GM12873 (cell line): ENCODE data around the gene EEIG1.

Experiments used
- CTCF ChIP-seq: IDR thresholded peaks from 2 replicates; pipeline ENCODE4 v1.5.1; 2012; ENCODE audit warnings: low read depth, mild to moderate bottlenecking, moderate library complexity, low read length, control low read depth; ENCODE audit not compliant: insufficient read depth; ENCODE audit errors: missing control alignments

EEIG1 gene

GRCh38 chr9:127983847-127984289 is 3.1 kb upstream of the EEIG1 start:
- TF ChIP-seq CTCF = no peak

DNA sequence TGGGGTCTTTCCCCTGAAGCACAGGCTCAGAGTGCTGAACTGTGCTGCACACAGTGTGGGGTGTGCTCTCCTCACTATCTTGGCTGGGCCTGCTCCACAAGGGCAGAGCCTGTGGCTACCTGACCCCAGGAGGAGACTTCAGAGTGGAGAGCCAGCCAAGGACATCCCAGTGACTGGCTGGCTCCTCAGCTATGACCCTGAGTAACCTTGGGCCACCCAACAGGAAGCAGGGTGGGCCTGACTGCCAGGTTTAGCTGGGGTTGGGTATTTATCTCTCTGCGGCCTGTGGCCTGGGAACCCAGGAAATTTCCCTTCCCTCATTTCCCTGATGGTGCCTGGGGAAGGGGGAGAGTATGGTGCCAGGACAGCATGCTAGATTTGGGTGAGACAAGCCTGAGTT is 2.1 kb upstream of the EEIG1 start:
- no peak for TF ChIP-seq CTCF

DNA sequence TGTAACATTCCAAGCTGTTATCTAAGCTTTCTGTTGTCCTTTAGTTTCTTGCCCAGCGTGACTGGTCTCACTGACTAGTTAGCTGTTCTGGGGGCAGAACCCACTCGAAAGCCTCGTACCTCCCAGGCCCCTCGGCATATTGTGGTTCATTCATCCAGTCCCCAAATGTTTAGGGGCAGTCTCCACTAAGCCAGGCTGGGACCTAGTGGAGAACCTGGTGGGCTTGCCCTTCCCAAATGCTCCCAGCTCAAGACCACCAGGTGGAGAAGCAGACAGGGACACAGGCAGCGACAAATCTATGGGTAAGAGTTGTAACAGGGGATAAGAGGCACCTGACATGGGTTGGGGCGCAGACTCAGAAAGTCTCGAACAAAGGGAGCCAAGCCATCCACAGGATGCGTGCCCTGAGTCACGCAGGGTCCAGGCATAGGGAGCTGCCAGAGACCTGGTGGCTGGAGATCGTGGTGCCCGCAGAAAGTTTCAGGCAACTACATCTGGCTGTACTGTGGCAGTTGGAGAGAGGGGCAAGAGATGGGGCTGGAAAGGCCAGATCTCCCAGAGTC is 851 bp upstream of the EEIG1 start:
- TF ChIP-seq CTCF = no peak

DNA sequence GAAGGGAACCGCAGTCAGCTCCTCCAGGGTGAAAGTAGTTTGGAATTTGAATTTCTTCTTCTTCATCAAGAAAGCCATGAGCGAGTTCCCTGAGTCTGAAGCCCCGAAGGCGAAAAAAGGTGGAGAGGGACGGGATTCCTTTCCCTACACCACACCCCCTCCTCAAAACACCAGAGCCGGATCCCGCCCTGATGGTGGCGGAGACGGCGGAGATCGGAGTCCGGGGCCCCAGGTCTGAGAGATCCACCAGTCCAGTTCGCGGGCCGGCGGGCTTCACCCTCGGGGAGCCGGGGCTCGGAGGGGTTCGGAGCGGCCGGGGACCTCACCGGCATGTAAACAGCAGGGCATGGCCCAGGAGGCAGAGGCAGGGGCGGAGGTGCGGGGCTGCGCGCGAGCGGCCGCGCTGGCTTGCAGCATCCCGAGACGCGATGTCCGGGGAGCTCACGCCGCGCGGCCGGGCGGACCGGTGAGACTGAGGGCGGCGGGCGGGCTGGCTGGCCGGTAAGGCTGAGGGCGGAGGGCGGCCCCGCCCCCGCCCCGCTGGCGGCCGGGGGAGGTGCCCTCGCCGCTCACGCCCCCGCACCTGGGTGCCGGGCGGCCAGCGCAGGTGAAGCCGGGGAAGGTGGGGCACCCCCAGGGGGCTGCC is 606 bp downstream of the EEIG1 start:
- TF ChIP-seq CTCF = no peak

- peak; percentile 7 for TF ChIP-seq CTCF
Measured at GRCh38 chr9:127979333-127980059, 1.3 kb downstream of the EEIG1 start.

GRCh38 chr9:127979015-127979332 is 1.8 kb downstream of the EEIG1 start:
- no peak for TF ChIP-seq CTCF

DNA sequence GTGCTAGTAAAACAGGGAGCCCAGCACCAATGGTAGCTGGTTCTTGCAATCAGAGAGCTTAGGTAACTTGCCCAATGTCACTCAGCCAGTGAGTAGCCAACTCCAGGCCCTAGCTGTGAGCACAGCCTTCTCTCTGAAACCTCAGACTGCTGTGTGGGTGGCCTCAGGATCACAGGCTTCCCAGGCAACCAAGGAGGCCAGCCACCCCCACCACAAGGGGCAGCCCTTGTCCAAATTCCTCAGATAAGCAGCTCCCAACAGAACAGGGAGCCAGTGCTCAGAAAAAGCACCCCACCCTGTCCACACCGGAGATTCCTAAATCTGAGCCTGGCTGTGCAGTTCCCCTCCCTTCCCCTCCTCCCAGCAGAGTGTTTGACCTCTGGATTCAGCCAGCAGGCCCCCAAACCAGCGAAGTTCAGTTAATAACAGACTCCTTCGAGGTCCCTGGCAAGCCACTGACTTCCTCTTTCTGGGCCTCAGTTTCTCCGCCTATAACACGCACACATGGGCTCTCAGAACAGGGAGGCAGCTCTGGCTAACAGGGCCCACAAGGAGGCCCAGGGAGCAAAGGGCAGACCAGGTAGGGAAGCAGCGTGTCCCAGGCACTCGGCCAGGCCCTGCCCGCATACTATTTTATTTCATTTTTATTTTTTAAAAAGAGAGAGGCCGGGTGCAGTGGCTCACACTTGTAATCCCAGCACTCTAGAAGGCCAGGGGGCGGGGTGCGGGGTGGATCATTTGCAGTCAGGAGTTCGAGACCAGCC is 2.7 kb downstream of the EEIG1 start:
- peak; percentile 19 for TF ChIP-seq CTCF
